HG02943 (cell line): Measurements from ENCODE around the gene MYO18A.

Source experiments
- ATAC-seq: cut with Tn5 transposase; IDR thresholded peaks from one replicate; pipeline ENCODE4 v1.9.1; 2021; ENCODE audit warnings: mild to moderate bottlenecking, low read depth, moderate library complexity; ENCODE audit not compliant: unreplicated experiment

The MYO18A gene

DNA sequence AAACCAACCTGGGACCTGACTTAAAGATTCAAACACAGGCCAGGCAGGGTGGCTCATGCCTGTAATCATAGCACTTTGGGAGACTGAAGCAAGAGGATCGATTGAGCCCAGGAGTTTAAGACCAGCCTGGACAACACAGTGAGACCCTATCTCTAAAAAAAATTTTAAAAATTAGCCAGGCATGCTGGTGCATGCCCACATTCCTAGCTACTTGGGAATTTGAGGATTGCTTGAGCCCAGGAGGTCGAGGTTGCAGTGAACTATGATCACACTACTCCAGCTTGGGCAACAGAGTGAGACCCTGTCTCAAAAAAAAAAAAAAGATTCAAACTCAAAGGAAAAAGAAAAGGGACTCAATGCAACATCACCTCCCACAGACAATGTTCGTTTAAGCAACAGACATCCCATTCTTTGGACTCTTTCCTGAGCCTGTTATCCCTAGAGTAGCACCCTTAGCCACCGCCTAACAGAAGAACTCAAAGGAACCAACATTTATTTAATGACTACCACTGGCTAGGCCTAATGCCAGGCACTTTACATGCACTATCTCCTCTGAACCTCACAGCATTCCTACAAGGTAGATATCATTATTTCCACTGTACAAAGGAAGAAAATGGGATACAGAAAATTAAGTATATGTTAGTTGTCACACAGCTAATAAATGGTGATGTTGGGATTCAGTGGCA lies 12.7 kb downstream of the MYO18A start:
- ATAC-seq = no peak

DNA sequence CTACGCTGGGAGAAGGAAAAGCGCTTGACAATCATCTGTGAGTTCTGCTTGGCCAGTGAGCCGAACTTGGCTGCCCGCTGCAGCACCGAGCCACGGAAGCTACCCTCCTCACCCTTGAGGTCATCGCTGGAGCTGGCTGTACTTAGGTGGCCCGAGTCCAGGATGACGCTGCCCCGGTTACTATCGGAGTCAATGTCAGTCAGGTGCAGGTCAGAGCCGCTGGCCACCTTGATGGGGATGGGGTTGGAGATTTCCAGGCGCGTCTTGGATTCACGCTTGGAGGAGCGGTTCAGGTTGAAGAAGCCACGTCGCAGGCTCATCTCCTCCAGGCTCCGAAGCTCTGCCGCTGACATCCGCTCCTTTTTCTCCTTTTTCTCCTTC lies 13.7 kb downstream of the MYO18A start:
- no peak for ATAC-seq

- no peak for ATAC-seq
Observed at GRCh38 chr17:29165800-29166506, 14.2 kb downstream of the MYO18A start.

DNA sequence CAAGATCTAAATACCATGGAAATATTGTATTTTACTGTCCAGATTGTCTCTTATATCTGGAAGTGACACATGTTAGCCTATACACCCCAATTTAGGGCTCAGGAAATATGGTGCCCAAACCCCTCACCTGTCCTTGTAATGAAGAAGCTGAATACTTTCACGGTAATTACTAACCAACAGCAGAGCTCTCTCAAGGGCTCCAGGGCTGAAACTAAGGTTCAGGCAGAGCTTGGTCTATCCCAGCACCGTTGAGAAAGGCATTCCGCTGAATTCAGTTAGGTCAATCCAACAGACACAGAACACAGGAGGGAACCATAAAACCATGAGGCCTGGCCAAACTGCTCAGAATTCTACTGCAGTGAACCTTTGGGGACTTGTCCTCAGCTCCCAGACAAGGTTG lies 14.9 kb downstream of the MYO18A start:
- ATAC-seq = no peak

DNA sequence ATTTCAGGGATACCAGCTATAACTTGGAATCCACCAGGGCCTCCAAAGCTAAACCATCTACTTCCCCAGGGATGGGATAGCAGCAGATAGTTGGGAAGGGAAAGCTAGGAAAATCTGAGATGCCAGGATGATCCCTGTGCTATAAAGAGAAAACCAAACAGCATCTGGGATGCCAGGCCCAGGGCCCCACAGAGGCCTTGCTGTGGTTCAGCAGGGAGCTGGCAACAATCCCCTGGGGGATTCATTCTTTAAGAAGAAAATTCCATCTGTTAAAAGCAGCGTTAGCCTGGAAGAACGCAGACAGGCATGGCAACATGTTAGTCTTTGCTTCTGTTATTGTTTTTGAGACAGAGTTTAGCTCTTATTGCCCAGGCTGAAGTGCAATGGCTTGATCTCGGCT lies 16.6 kb downstream of the MYO18A start:
- no peak for ATAC-seq

DNA sequence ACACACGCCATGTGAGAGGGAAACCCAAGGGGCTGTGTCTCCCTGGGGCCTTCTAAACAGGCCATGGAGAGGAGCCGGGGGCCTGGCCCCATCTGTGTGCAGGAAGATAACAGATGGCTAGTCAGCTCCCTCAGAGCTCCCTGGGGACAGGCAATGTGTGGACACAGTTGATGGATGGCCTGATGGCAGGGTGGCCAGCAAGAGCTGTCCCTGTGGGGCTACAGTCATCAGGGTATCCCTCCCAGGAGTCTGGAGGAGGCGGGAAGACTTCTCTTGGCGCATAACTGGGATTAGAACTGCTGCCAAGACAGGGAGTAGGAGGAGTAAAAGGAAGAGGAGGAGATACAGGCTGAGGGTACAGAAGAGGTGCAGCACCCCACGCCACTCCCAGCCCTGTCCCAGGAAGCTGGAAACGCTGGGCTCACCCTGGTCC lies 17.3 kb downstream of the MYO18A start:
- no peak for ATAC-seq

- ATAC-seq = no peak
Observed at GRCh38 chr17:29162082-29162908, 17.9 kb downstream of the MYO18A start.

DNA sequence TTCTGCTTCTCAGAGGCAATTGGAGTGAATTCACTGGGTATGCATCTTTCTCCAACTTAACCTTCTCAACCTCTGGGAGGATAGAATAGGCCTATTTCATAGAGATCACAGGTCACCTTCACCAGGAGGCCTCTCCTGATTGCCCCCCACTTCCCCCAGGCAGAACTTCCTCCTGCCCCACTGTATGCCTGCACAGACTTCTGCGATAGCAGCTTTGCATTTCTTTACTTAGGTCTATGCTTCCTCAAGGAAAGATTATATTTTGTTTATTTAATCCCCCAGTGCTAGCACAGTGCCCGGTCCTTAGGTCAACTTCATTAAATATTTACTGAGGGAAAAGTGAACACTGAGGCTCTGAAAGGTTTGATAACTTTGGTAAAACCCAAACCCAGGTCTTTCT lies 19.9 kb downstream of the MYO18A start:
- no peak for ATAC-seq

- ATAC-seq = no peak
Observed at GRCh38 chr17:29159306-29159860, 20.8 kb downstream of the MYO18A start.

DNA sequence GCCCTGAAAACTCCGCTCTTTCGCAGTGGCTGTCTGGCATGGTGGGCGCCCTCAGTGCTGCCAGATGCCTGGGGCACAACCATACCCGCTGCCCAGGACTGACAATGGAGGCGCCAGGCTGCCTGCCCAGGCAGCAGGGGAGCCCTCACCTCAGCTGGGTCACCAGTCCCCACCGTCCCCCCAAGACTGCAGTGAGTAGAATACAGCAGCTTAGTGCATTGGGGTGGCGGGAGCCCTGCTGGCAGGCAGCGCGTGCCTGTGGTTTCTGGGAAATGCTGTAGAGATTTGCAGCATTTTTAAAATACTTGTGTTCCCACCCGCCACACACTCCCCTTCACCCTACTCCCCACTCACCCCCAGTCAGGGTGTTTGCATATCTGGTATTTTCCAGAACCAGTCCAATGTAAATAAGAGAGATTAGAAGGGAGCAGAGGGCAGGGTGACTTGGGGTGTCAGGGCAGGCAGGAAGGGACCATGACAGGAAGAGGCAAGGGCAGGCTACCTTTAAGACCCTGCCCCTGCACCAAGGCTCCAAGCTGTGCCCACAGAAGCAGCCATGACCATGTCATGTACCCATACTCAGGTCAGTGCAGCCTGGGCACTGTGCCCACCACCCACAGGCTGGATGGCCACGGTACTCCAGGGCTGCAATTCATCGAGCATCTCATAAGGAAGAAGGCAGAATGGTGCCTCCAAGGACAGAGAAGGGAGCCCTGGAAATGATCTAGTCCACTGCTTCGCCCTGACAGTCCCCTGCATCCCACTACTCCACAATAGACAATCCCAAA lies 21.5 kb downstream of the MYO18A start:
- no peak for ATAC-seq

DNA sequence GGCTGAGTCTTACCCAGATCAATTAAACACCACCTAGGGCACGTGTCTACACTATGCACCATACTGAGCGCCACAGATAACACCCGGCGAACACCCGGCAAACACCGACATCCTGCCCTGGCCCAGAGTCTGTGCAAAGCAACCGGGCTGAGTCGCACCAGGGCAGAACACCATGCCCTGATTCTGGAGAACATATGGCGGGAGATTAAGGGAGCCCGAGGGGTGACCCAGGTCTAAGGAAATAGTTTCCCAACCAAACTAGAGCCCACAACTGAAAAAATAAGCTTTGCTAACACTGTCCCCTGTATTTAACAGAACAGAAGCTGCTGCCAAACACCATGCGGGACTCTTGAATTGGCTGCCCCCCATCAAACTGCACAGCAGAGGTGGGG lies 22.1 kb downstream of the MYO18A start:
- no peak for ATAC-seq

- ATAC-seq = no peak
Observed at GRCh38 chr17:29157310-29157709, 22.9 kb downstream of the MYO18A start.

DNA sequence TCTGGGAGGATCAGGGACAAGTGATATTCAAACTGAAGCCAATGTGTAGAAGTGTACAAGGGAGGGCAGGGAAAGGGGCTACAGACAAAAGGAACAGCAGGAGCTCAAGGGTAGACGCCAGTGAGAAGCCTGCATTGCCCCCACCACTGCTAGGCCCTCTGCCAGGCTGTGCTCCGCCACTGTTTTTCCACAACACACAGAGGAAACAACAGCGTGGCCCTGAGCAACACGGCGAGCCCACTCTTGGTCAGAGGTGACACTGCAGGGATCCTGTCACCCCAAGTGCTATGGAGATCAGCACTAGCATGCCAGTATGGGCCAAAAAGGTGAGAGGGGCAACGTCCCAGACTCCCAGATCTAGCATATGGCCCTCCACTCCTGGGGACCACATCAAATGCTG lies 23.4 kb downstream of the MYO18A start:
- ATAC-seq = no peak

GRCh38 chr17:29155966-29156338 lies 24.2 kb downstream of the MYO18A start:
- ATAC-seq = no peak

DNA sequence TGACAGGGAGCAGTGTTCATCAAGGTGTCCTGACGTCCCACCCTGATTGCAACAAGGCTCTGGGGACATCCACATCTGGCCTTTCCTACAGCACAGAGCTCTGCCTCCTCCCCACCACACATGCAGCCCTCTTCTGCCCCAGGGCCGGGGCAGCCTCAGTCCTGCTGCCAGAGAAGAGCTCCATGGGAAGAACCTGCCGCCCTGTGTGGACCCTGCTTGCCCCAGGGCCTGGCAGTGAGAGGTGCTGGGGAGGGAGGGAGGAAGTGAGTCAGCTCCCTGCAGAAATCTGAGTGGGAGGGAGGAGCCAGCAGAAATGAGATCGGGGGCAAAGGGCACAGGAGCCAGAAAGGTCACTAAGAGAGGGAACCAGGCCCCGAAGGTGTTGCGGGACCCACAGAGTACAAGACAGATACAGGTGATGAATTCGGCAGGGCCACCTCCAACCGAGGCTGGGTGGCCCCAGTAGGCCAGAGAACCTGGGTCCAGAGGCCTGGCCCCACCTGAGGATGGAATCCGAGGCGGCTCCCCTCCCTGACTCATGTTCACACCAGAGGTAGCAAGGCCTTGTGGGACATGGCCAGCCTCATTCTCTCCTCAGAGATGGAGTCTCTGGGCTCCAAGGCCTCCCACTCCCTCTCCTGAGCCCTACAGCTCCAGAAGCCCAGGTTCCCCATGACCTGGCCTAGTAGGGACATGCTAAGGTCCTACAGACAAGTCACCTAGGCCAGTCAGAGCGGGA lies 24.8 kb downstream of the MYO18A start:
- ATAC-seq = no peak

GRCh38 chr17:29154516-29155226 lies 25.5 kb downstream of the MYO18A start:
- no peak for ATAC-seq

GRCh38 chr17:29151567-29151966 lies 28.6 kb downstream of the MYO18A start:
- no peak for ATAC-seq

DNA sequence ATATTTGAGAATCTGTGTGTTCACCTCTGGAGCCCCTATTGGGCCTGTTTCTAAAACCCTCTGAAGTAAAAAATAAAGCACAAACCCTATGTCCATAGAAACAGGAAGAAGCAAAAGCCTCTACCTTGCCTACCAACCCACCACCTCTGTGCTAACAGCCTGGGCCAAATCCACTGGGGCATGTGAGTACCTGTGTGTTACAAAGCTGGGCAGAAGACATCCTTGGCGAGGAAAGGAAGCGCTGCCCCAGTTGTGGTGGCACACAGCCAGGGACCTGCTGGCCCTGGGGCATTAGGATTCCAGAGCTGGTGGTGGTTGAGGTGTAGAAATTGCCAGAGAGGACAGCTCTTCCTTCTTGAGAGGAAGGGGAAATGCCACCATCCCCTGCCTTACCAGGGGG lies 30.0 kb downstream of the MYO18A start:
- ATAC-seq = no peak

DNA sequence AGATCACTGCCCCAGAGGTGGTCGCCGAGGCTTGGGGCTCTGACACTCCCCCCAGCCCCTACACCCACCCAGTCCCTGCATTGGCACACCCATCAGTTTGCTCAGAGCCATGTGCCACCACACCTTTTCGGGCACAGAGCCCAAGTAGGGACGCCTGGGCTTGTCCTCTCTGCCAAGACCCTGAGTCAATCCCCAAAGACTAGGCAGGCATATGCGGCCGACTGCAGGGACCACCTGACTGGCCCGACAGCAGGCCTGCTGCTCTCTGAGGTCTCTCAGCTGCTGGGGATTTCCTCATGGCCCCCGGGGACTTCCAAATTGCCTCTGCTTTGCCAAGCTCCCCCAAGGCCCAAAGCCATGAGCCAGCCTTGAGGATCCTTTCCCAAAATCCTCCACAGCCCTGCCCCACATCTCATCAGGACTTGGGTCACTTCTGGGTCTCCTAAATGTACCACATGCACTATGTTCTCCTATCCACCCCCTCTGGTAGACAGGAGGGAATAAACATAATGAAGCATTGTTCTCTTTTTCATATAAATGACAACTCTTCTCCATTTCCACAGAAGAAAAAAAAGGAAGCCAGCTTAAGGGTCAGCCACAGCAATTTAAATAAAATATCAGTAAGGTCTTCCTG lies 30.6 kb downstream of the MYO18A start:
- ATAC-seq = no peak
